ENCODE measurements around the gene EVPLL.
"Not testable (repeated sequence)": the region's sequence is repeated elsewhere in the genome, so short reads cannot be mapped to it uniquely, and the experiment has no call there.

EVPLL gene

GRCh38 chr17:18403166-18403565 lies 25.6 kb downstream of the EVPLL start:
- H3K4me3 ChIP-seq (ENCODE audit: low read depth, low read length); DNase-seq (ENCODE audit: low read depth): not testable (repeated sequence)

GRCh38 chr17:18403604-18404003 lies 26.0 kb downstream of the EVPLL start:
- not testable (repeated sequence) for DNase-seq (ENCODE audit: low read depth); H3K4me3 ChIP-seq (ENCODE audit: low read depth, low read length)

- H3K4me3 ChIP-seq (ENCODE audit: low read depth, low read length): not testable (repeated sequence)
- DNase-seq (ENCODE audit: low read depth): peak; percentile 7
Observed at GRCh38 chr17:18408906-18409305, 31.3 kb downstream of the EVPLL start.

GRCh38 chr17:18409321-18409720 lies 31.7 kb downstream of the EVPLL start:
- DNase-seq (ENCODE audit: low read depth); H3K4me3 ChIP-seq (ENCODE audit: low read depth, low read length): not testable (repeated sequence)

- DNase-seq (ENCODE audit: low read depth): not testable (repeated sequence)
- H3K4me3 ChIP-seq (ENCODE audit: low read depth, low read length): peak overlapping the region; percentile 6; the same call in 1 of the 2 replicates
Observed at GRCh38 chr17:18410736-18411135, 33.2 kb downstream of the EVPLL start.

- peak overlapping the region; percentile 55 for H3K4me3 ChIP-seq (ENCODE audit: low read depth, low read length)
- DNase-seq (ENCODE audit: low read depth): not testable (repeated sequence)
Observed at GRCh38 chr17:18411377-18411864, 33.8 kb downstream of the EVPLL start.

GRCh38 chr17:18412001-18412538 lies 34.5 kb downstream of the EVPLL start:
- not testable (repeated sequence) for H3K4me3 ChIP-seq (ENCODE audit: low read depth, low read length); DNase-seq (ENCODE audit: low read depth)

- DNase-seq (ENCODE audit: low read depth); H3K4me3 ChIP-seq (ENCODE audit: low read depth, low read length): not testable (repeated sequence)
Observed at GRCh38 chr17:18421521-18421920, 43.9 kb downstream of the EVPLL start.

GRCh38 chr17:18422464-18422863 lies 44.9 kb downstream of the EVPLL start:
- H3K4me3 ChIP-seq (ENCODE audit: low read depth, low read length); DNase-seq (ENCODE audit: low read depth): not testable (repeated sequence)

- DNase-seq (ENCODE audit: low read depth); H3K4me3 ChIP-seq (ENCODE audit: low read depth, low read length): not testable (repeated sequence)
Observed at GRCh38 chr17:18423015-18423414, 45.4 kb downstream of the EVPLL start.

- DNase-seq (ENCODE audit: low read depth); H3K4me3 ChIP-seq (ENCODE audit: low read depth, low read length): not testable (repeated sequence)
Observed at GRCh38 chr17:18425593-18425992, 48.0 kb downstream of the EVPLL start.

GRCh38 chr17:18426639-18427038 lies 49.1 kb downstream of the EVPLL start:
- DNase-seq (ENCODE audit: low read depth); H3K4me3 ChIP-seq (ENCODE audit: low read depth, low read length): not testable (repeated sequence)

GRCh38 chr17:18432206-18432605 lies 54.6 kb downstream of the EVPLL start:
- DNase-seq (ENCODE audit: low read depth): not testable (repeated sequence)

More at GRCh38 chr17:18432206-18432605, 54.6 kb downstream of the EVPLL start:
- not testable (repeated sequence) for H3K4me3 ChIP-seq (ENCODE audit: low read depth, low read length)
